AG08396 (cell line): ENCODE results near the gene BARX1.
"Not testable (repeated sequence)": the region's sequence is repeated elsewhere in the genome, so short reads cannot be mapped to it uniquely, and the experiment has no call there.

Experiments
- DNase-seq: peaks from one replicate; pipeline ENCODE4 v3.0.0; 2012; ENCODE audit warnings: low spot score, mixed read lengths

The BARX1 gene

GRCh38 chr9:93965830-93966577, 10.8 kb upstream of the BARX1 start:
- DNase-seq = no peak

- DNase-seq = peak; percentile 5
These were observed 9.5 kb upstream of the BARX1 start for GRCh38 chr9:93964685-93965084.

- DNase-seq = peak; percentile 4
These were observed 8.8 kb upstream of the BARX1 start for GRCh38 chr9:93963969-93964368.

- DNase-seq = not testable (repeated sequence)
These were observed 8.3 kb upstream of the BARX1 start for GRCh38 chr9:93963489-93963888.

- peak; percentile 91 for DNase-seq
These were observed 7.6 kb upstream of the BARX1 start for GRCh38 chr9:93962561-93963440.

- DNase-seq = no peak
These were observed 6.9 kb upstream of the BARX1 start for GRCh38 chr9:93962017-93962416.

GRCh38 chr9:93960971-93961841, 6.1 kb upstream of the BARX1 start:
- no peak for DNase-seq

DNA sequence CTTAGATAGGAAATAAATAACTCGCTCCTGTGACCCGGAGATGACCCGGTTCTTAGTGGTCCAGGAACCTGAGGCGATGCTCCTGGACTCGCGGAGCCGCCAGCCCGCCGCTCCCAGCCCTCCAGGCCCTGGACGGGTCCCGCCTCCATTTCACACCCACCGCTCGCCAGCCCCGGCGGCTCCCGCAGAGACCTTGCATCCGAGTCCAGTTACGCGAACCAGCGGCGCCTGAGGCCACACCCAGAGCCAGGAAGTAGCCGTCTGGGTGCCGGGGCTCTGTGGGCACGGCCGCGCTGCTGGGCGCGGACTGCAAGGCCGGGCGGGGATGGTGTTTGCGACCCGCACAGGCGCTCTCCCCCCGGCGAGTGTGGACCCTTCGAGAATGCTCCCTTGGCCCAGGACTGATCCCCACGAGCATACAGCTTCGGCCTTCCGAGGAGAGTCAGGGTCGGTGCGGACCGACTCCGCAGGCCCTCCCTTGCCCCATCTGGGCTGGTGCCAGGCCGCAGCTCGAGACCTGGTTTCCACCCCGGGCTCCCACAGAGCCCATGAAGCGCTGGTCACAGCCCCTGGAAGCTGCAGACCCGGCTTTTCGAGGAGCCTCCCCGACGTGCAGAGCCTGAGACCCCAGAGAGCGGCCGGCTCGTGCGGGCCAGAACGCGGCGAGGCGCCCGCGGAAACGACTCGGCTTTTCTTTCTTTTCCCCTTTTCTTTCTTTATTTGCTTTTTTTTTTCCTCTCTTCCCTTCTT, 5.2 kb upstream of the BARX1 start:
- DNase-seq = no peak

GRCh38 chr9:93959739-93960154, 4.6 kb upstream of the BARX1 start:
- DNase-seq = no peak

GRCh38 chr9:93958819-93959682, 3.9 kb upstream of the BARX1 start:
- DNase-seq = no peak

GRCh38 chr9:93958121-93958818, 3.1 kb upstream of the BARX1 start:
- no peak for DNase-seq

- no peak for DNase-seq
These were observed 1.0 kb upstream of the BARX1 start for GRCh38 chr9:93955981-93956784.

GRCh38 chr9:93954434-93955061, 607 bp downstream of the BARX1 start:
- no peak for DNase-seq

DNA sequence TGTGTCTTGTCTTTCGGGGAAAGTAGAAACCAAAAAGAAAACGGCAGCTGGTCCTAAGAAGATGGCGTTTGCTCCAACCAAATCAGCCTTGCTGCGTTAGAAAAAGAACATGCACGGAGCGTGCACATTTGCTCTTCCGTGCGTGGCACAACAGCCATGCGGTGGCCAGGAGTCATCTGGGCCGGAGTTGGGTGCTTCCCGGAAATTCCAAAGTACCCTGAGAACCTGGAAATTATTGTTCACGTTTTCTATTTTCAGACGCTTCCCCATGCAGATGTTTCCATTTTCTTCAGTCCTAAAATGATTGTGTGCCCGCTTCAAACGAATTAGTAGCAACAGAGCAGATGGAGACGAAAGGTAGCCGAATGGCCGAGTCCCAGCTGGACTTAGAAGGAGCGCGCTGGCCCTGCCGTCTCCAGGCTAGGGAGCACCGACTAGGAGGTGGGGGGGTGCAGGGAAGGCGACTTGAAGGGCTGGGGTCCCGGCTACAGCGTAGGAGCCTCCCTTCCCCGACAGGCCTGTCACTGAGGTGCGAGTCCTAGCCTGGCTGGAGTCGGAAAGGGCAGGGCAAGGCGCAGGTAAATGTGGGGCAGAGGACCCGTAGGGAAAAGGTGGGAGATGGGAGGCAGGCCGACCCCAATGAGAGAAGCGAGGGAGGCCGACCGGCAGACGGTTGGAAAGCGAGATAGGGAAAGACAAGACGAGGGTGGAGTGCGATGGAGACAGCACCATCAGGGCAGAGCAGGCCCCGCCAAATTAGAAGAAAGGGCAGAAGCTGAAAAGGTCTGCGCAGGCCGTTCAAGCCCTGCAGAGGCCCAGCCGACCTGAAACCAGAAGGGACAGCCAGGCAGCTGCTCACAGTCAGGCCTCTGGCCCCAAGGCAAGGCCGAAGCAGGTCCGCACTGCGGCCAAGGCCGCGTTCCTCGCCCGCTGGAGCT, 1.4 kb downstream of the BARX1 start:
- no peak for DNase-seq

DNA sequence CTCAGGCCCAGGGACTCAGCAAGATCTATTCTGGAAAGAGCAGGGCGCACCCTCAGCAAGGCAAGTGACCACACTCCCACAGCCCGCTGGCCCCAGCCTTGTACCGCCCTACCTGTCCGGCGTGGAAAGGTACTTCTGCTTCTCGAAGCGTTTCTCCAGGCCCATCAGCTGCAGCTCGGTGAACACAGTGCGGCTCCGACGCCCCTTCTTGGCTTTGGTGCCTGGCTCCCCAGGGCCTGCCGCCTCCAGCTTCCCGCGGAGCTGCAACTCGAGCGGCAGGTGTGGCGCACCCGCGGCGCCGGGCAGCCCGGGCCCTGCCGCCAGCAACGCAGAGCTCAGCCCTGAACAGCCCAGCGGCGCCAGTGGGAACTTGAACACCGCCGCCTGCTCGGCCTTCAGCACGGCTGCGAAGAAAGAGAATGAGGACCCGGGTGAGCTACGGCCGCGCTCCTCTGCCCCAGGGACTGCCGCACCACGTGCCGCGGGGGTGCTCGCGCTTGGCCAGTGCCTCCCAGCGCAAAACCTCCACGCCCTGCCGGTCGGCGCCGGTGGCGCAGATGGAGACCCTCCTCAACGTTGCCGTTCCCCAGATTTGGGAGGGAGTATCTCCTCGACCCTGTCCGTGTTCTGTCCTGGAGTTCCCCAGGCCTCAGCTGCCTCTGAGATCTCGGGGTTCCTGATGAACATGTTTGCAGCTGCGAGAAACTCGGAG, 2.2 kb downstream of the BARX1 start:
- DNase-seq = no peak

GRCh38 chr9:93952119-93952783, 2.9 kb downstream of the BARX1 start:
- no peak for DNase-seq
